ENCODE measurements around the gene TMEM132C.

TMEM132C gene

DNA sequence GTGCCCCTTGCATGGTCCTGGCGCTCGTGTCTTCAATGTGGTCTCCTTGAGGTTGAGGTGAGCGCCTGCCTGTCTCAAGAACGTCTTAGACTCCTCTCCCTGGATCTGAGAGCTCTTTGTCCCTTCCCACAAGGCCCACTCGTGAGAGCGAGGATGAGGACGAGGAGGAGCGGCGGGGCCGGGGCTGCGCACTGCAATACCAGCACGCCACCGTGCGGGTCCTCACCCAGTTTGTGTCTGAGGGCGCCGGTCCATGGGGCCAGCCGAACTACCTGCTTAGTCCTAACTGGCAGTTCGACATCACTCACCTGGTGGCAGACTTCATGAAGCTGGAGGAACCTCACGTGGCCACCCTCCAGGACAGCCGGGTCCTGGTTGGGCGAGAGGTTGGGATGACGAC, 428.7 kb downstream of the TMEM132C start:
- H3K27me3 ChIP-seq (ENCODE audit: low read length) = no peaks in the 10 kb centered on the region
- no peaks in the 10 kb centered on the region for H3F3A ChIP-seq (ENCODE audit: insufficient read depth)
- no peak overlapping the region for H3K9ac ChIP-seq (ENCODE audit: low read length)
- H3K36me3 ChIP-seq (ENCODE audit: low read length) = no peaks in the 10 kb centered on the region
- H3K27ac ChIP-seq (ENCODE audit: low read depth, low read length) = no peak overlapping the region
- no peak overlapping the region for H3K4me2 ChIP-seq (ENCODE audit: low read depth, low read length, poor library complexity, severe bottlenecking)
- H3K4me3 ChIP-seq (ENCODE audit: insufficient read depth, low read length, poor library complexity, severe bottlenecking) = no peak overlapping the region
- TF ChIP-seq, protein P1, sequence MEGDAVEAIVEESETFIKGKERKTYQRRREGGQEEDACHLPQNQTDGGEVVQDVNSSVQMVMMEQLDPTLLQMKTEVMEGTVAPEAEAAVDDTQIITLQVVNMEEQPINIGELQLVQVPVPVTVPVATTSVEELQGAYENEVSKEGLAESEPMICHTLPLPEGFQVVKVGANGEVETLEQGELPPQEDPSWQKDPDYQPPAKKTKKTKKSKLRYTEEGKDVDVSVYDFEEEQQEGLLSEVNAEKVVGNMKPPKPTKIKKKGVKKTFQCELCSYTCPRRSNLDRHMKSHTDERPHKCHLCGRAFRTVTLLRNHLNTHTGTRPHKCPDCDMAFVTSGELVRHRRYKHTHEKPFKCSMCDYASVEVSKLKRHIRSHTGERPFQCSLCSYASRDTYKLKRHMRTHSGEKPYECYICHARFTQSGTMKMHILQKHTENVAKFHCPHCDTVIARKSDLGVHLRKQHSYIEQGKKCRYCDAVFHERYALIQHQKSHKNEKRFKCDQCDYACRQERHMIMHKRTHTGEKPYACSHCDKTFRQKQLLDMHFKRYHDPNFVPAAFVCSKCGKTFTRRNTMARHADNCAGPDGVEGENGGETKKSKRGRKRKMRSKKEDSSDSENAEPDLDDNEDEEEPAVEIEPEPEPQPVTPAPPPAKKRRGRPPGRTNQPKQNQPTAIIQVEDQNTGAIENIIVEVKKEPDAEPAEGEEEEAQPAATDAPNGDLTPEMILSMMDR (IDR thresholded peaks at IDR 0.05; ENCODE audit: insufficient read depth, low read length, poor library complexity, severe bottlenecking) = no peak
- TF ChIP-seq EZH2phosphoT487 (conservative IDR thresholded peaks at IDR 0.05; ENCODE audit: low read length) = no peak
- no peaks in the 10 kb centered on the region for H3K79me2 ChIP-seq (ENCODE audit: insufficient read depth, low read length)
- H4K20me1 ChIP-seq (ENCODE audit: low read depth, low read length) = no peaks in the 10 kb centered on the region
- H3K9me2 ChIP-seq (replicated peaks; ENCODE audit: insufficient read depth, low read length) = no peaks in the 10 kb centered on the region
- H3K9me3 ChIP-seq (ENCODE audit: insufficient read depth, low read length) = no peaks in the 10 kb centered on the region
- H2AFZ ChIP-seq (ENCODE audit: low read depth, low read length, severe bottlenecking) = no peak overlapping the region

DNA sequence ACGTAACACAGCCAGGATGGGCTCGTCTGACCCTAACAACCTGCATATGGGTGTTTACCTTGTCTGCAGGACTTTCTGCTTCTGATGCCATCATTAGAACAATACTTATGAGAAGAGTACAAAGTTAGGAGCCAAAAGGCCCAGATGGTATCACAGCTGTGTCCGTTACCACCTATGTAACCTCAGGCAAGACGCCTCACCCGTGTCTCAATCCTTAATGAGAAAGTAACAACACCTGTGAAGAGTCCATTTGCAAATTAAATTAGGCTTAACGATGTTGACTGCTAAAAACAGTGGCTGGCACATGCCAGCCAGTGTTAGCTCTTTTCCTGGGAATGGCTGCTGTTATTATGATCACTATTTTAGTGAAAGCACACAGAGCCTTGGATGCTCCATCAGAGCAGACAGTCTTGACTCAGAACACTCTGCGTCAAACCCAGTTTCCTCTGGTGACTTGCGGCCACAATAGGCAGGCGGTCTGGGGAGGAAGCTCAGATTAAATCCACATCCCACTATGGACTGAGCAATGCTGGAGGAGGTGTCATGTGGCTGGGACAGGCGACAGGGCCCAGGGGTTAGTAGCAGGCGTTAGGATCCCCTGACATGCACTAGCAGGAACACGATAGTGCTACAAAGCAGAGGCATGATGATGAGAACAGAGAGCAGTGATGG, 431.5 kb downstream of the TMEM132C start:
- no peak overlapping the region for H3K27ac ChIP-seq (ENCODE audit: low read depth, low read length)
- no peaks in the 10 kb centered on the region for H3F3A ChIP-seq (ENCODE audit: insufficient read depth)
- H3K79me2 ChIP-seq (ENCODE audit: insufficient read depth, low read length) = no peaks in the 10 kb centered on the region
- H4K20me1 ChIP-seq (ENCODE audit: low read depth, low read length) = no peaks in the 10 kb centered on the region
- H3K36me3 ChIP-seq (ENCODE audit: low read length) = no peaks in the 10 kb centered on the region
- H2AFZ ChIP-seq (ENCODE audit: low read depth, low read length, severe bottlenecking) = no peak overlapping the region
- no peaks in the 10 kb centered on the region for H3K27me3 ChIP-seq (ENCODE audit: low read length)
- no peak overlapping the region for H3K9ac ChIP-seq (ENCODE audit: low read length)
- H3K4me3 ChIP-seq (ENCODE audit: insufficient read depth, low read length, poor library complexity, severe bottlenecking) = no peak overlapping the region
- H3K9me3 ChIP-seq (ENCODE audit: insufficient read depth, low read length) = no peaks in the 10 kb centered on the region
- H3K9me2 ChIP-seq (replicated peaks; ENCODE audit: insufficient read depth, low read length) = no peaks in the 10 kb centered on the region
- TF ChIP-seq, protein P1 (IDR thresholded peaks at IDR 0.05; ENCODE audit: insufficient read depth, low read length, poor library complexity, severe bottlenecking) = no peak
- TF ChIP-seq EZH2phosphoT487 (conservative IDR thresholded peaks at IDR 0.05; ENCODE audit: low read length) = no peak
- H3K4me2 ChIP-seq (ENCODE audit: low read depth, low read length, poor library complexity, severe bottlenecking) = no peak overlapping the region

DNA sequence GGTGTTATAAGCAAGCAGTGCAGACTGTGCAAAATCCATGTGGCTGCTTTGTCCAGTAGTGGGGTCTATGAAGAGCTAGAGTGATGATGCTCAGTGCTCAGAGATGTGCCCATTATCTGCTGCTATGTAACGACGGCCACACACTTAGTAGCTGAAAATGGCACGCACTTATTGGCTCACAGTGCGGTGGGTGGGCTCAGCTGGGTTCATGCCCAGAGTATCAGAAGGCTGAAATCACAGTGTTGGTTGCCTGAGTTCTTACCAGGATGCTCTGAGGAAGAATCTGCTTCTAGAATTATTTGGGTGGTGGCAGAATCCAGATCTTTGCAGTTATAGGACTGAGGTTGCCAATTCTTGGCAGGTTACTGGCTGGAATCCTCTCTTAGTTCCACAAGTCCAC, 432.1 kb downstream of the TMEM132C start:
- H3K36me3 ChIP-seq (ENCODE audit: low read length) = no peaks in the 10 kb centered on the region
- H2AFZ ChIP-seq (ENCODE audit: low read depth, low read length, severe bottlenecking) = no peak overlapping the region
- H3K9me2 ChIP-seq (replicated peaks; ENCODE audit: insufficient read depth, low read length) = no peaks in the 10 kb centered on the region
- H3K4me2 ChIP-seq (ENCODE audit: low read depth, low read length, poor library complexity, severe bottlenecking) = no peak overlapping the region
- H4K20me1 ChIP-seq (ENCODE audit: low read depth, low read length) = no peaks in the 10 kb centered on the region
- no peaks in the 10 kb centered on the region for H3F3A ChIP-seq (ENCODE audit: insufficient read depth)
- H3K9ac ChIP-seq (ENCODE audit: low read length) = no peak overlapping the region
- no peak overlapping the region for H3K4me3 ChIP-seq (ENCODE audit: insufficient read depth, low read length, poor library complexity, severe bottlenecking)
- no peaks in the 10 kb centered on the region for H3K79me2 ChIP-seq (ENCODE audit: insufficient read depth, low read length)
- no peak overlapping the region for H3K27ac ChIP-seq (ENCODE audit: low read depth, low read length)
- TF ChIP-seq, protein P1 (IDR thresholded peaks at IDR 0.05; ENCODE audit: insufficient read depth, low read length, poor library complexity, severe bottlenecking) = no peak
- no peak for TF ChIP-seq EZH2phosphoT487 (conservative IDR thresholded peaks at IDR 0.05; ENCODE audit: low read length)
- no peaks in the 10 kb centered on the region for H3K27me3 ChIP-seq (ENCODE audit: low read length)
- no peaks in the 10 kb centered on the region for H3K9me3 ChIP-seq (ENCODE audit: insufficient read depth, low read length)
